ENCODE measurements around the gene PRXL2C. TPM values are rescaled to one million over a fixed set of nuclear protein-coding genes. Genes with fewer than 3 reads are reported as not detected.

PRXL2C gene
- total and polyA plus RNA-seq, 2 of the 13 experiments (the other 11 are each of a cell fraction or from before 2014, with no cell fraction given), result 11.0 to 13.2 TPM

DNA sequence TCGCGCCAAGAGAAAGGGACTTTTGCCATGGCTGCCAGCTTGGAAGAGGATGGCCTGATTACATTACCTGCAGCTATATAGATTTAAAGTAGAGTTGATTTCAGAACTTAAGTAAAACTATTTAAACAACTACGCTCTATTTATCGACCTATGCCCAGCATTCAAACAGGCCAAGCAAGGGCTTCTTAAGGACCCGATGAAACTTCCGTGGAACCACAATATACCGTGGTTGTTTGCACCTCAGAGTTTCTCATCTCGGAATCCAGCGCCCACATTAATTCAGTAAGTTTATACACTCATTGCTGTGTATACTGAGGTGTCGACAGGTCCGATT, 35.0 kb downstream of the PRXL2C start:
- ChIA-PET CTCF (ENCODE audit: low intra/inter-chr PET ratio, low total read pairs) (no interaction called here), POLR2A (interaction anchor here (0.8 to 3.9 kb wide), 4 partner anchors 11 to 200 kb away, joined by 3 to 21 read pairs (median 4); no protein-coding TSS in a partner anchor)
- no peak for TF ChIP-seq NFE2L2 (IDR thresholded peaks at IDR 0.05; ENCODE audit: low read length)
- no peak for TF ChIP-seq ZBTB38 (CRISPR knock-in tag; IDR thresholded peaks at IDR 0.05)
- TF ChIP-seq CEBPG (CRISPR knock-in tag; IDR thresholded peaks at IDR 0.05), result no peak
- TF ChIP-seq ZNF841 (CRISPR knock-in tag; IDR thresholded peaks at IDR 0.05; ENCODE audit: borderline replicate concordance), result no peak
- no peak for TF ChIP-seq ZKSCAN1 (IDR thresholded peaks at IDR 0.05; ENCODE audit: low read length)
- no peak for TF ChIP-seq SAFB2 (CRISPR knock-in tag; IDR thresholded peaks at IDR 0.05; ENCODE audit: borderline replicate concordance, low read depth)
- 0 out of 2 replicates have a peak, but pooled peaks have one; percentile 2 for TF ChIP-seq HDAC2 (CRISPR knock-in tag; IDR thresholded peaks at IDR 0.05)
- no peak for TF ChIP-seq ZFP62 (CRISPR knock-in tag; IDR thresholded peaks at IDR 0.05)
- BruUV-seq (replicated peaks), result TSS peak; percentile 79
- intact Hi-C loops (cut with micrococcal nuclease; ENCODE audit: unreplicated experiment) (no loop called here), in situ Hi-C loops (cut with HindIII; ENCODE audit: extremely low pct_ligation_motif_present, low pct_unique_long_range_greater_than_20kb) (no loop called here)
- whole genome bisulfite sequencing (ENCODE audit: low lambda C conversion rate), result 26% methylated on average over 11 of the region's 11 CpGs
- Histone ChIP-seq H3K79me2 (ENCODE audit: insufficient read depth, low read length) (peaks cover 36% of the 10 kb centered on the region), H3K4me3 (replicated peaks in 1 of 3; ENCODE audit: insufficient read depth in 1 of 3, low read depth in 2 of 3, low read length in 3 of 3) (peak overlapping the region; percentile 66 to 87 (median 85)), H2AFZ (ENCODE audit: low read length) (peak overlapping the region; percentile 79), H3K9me3 (ENCODE audit: low read length) (no peaks in the 10 kb centered on the region), H3K9ac (ENCODE audit: insufficient read depth, low read depth, low read length) (peak overlapping the region; percentile 55), H3K27ac (ENCODE audit: extremely low read length, insufficient read depth, low read length) (peak overlapping the region; percentile 59), H3K4me1 (ENCODE audit: insufficient read depth, low read length) (peaks cover 32% of the 10 kb centered on the region), H3K36me3 (replicated peaks in 1 of 2; ENCODE audit: control insufficient read depth in 1 of 2, insufficient read depth in 2 of 2, low read length in 2 of 2) (no peaks in the 10 kb centered on the region), H3K27me3 (ENCODE audit: control insufficient read depth in 1 of 2, insufficient read depth in 2 of 2, low read length in 2 of 2) (no peaks in the 10 kb centered on the region; a peak in 1 of 5 replicates), H4K20me1 (ENCODE audit: insufficient read depth, low read length) (peaks cover 22% of the 10 kb centered on the region), H3K4me2 (ENCODE audit: low read depth, low read length) (peak overlapping the region; percentile 79)
- no peak for ATAC-seq
- no peak for DNase-seq (ENCODE audit: low spot score)
- no peak for FAIRE-seq

DNA sequence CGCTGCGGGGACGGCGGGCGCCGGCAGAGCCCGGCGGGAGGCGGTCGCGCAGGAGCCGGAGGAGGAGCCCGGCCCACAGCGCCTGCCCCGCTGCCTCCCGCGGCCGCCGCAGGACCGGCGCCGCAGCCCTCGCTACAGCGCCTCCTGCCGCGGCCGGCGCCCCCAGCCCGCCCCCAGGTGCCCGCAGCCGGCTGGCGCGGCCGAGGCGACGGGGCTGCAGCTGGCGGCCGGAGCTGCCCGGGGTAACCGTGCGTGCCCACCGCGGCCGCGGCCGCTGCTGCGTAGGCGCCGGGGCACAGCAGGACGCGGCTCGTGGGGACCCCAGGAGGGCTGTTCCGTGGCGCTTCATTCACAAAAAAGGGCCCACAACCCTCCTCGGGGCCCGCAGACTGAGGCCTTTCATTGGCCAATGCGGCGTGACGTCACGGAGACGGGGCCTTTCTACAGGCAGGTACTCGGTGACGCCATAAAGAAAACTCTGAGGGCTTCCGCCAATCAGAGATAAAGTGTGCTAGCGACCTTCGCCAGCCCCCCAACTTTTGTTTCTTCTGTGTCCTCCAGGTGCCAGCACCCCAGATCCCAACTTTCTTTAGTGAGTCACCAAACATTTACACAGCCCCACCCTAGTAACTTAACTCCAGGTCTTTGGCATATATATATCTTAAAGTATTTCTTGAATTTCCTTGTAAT, 35.5 kb downstream of the PRXL2C start, which contains the start of gene CDC14B:
Gene CDC14B (minus strand): TSS at position 353 of the 690 bp plus-strand sequence. CDS start 465 bp downstream, outside the sequence.
- FAIRE-seq (peak; percentile 79), DNase-seq (ENCODE audit: low spot score) (peak; percentile 92), ATAC-seq (peak; percentile 74)
- H3K27me3 ChIP-seq (ENCODE audit: control insufficient read depth in 1 of 2, insufficient read depth in 2 of 2, low read length in 2 of 2), result no peaks in the 10 kb centered on the region; a peak in 1 of 5 replicates
- WGBS (ENCODE audit: low lambda C conversion rate), result 0% methylated on average over 5 of the region's 66 CpGs
- no TSS peak for BruUV-seq (replicated peaks)
- H3K9me3 ChIP-seq (ENCODE audit: low read length), result no peaks in the 10 kb centered on the region
- peak within 1 kb of the TSS; percentile 83 for H3K9ac ChIP-seq (ENCODE audit: insufficient read depth, low read depth, low read length)
- ChIA-PET POLR2A (interaction anchor here (1.0 to 3.9 kb wide), 3 partner anchors 12 to 53 kb away, joined by 3 to 21 read pairs (median 4); no protein-coding TSS in a partner anchor), CTCF (ENCODE audit: low intra/inter-chr PET ratio, low total read pairs) (no interaction called here)
- in situ Hi-C loops (cut with HindIII; ENCODE audit: extremely low pct_ligation_motif_present, low pct_unique_long_range_greater_than_20kb) (no loop called here), intact Hi-C loops (cut with micrococcal nuclease; ENCODE audit: unreplicated experiment) (loop anchor here (2.0 to 5.0 kb wide), 3 partner anchors 33 to 167 kb away; partner anchors contain the start of gene HABP4)
- no peaks in the 10 kb centered on the region for H3K36me3 ChIP-seq (replicated peaks in 1 of 2; ENCODE audit: control insufficient read depth in 1 of 2, insufficient read depth in 2 of 2, low read length in 2 of 2)
- peaks cover 37% of the 10 kb centered on the region for H3K4me1 ChIP-seq (ENCODE audit: insufficient read depth, low read length)
- peak within 1 kb of the TSS; percentile 65 for H3K27ac ChIP-seq (ENCODE audit: extremely low read length, insufficient read depth, low read length)
- H3K79me2 ChIP-seq (ENCODE audit: insufficient read depth, low read length), result peaks cover 42% of the 10 kb centered on the region
- H3K4me2 ChIP-seq (ENCODE audit: low read depth, low read length), result peak within 1 kb of the TSS; percentile 82
- peak within 1 kb of the TSS; percentile 85 to 89 (median 87) for H3K4me3 ChIP-seq (replicated peaks in 1 of 3; ENCODE audit: insufficient read depth in 1 of 3, low read depth in 2 of 3, low read length in 3 of 3)
- peaks cover 26% of the 10 kb centered on the region for H4K20me1 ChIP-seq (ENCODE audit: insufficient read depth, low read length)
- peak within 1 kb of the TSS; percentile 79 for H2AFZ ChIP-seq (ENCODE audit: low read length)
- TF ChIP-seq, protein P1, sequence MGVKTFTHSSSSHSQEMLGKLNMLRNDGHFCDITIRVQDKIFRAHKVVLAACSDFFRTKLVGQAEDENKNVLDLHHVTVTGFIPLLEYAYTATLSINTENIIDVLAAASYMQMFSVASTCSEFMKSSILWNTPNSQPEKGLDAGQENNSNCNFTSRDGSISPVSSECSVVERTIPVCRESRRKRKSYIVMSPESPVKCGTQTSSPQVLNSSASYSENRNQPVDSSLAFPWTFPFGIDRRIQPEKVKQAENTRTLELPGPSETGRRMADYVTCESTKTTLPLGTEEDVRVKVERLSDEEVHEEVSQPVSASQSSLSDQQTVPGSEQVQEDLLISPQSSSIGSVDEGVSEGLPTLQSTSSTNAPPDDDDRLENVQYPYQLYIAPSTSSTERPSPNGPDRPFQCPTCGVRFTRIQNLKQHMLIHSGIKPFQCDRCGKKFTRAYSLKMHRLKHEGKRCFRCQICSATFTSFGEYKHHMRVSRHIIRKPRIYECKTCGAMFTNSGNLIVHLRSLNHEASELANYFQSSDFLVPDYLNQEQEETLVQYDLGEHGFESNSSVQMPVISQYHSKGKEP (CRISPR knock-in tag; IDR thresholded peaks at IDR 0.05), result no peak
- TF ChIP-seq ZNF775 (CRISPR knock-in tag; IDR thresholded peaks at IDR 0.05; ENCODE audit: borderline replicate concordance), result no peak
- no peak for TF ChIP-seq RAD51 (IDR thresholded peaks at IDR 0.05; ENCODE audit: borderline replicate concordance)
